Epithelial cell of alveolus of lung (primary cell): ENCODE results near the gene AMPD1. TPM values are rescaled to one million over a fixed set of nuclear protein-coding genes. Genes with fewer than 3 reads are reported as not detected.

ENCODE experiments used
- total RNA-seq: library from RNA; depleted of rRNA; stranded (reverse); fragments of >200 nt; gene quantifications from 2 replicates; pipeline ENCODE4 v1.2.1, GENCODE V29; 2015

AMPD1 gene
- not detected in 2 replicates for total RNA-seq

GRCh38 chr1:114695430-114696058 lies at the start of gene AMPD1:
TSS of gene AMPD1 (minus strand) at chr1:114695546. CDS start at chr1:114695471, 75 bp downstream.

GRCh38 chr1:114716304-114717170 lies 21.2 kb upstream of the AMPD1 start, which contains the start of gene NRAS:
TSS of gene NRAS (minus strand) at chr1:114716771. CDS start at chr1:114716160, 611 bp downstream.

GRCh38 chr1:114669562-114670082 lies 25.7 kb downstream of the AMPD1 start, which contains the start of gene DENND2C:
TSS of gene DENND2C (minus strand) at chr1:114670049. CDS start at chr1:114625984, 44,065 bp downstream.

Other genes with a start within 250 kb of the AMPD1 start
- gene TRIM33, start 184.3 kb downstream of the AMPD1 start, total RNA-seq: 15.1 and 20.8 TPM in 2 replicates
- gene BCAS2, start 113.9 kb downstream of the AMPD1 start, total RNA-seq: 34.8 and 36.3 TPM in 2 replicates
- gene DENND2C, start 25.5 kb downstream of the AMPD1 start, total RNA-seq: 0.08 and 1.2 TPM in 2 replicates
- gene NRAS, start 21.2 kb upstream of the AMPD1 start, total RNA-seq: 44.0 and 64.5 TPM in 2 replicates
- 298 and 917 TPM in 2 replicates for gene CSDE1, start 62.4 kb upstream of the AMPD1 start, total RNA-seq
- gene SIKE1, start 85.1 kb upstream of the AMPD1 start, total RNA-seq: 32.6 and 41.0 TPM in 2 replicates
- not detected in 2 replicates for gene SYCP1, start 159.3 kb upstream of the AMPD1 start, total RNA-seq